ENCODE data around the gene SLC7A4. TPM values are rescaled to one million over a fixed set of nuclear protein-coding genes. Genes with fewer than 3 reads are reported as not detected.

The SLC7A4 gene
- total RNA-seq, 1 donor from 2014 or later: not detected

DNA sequence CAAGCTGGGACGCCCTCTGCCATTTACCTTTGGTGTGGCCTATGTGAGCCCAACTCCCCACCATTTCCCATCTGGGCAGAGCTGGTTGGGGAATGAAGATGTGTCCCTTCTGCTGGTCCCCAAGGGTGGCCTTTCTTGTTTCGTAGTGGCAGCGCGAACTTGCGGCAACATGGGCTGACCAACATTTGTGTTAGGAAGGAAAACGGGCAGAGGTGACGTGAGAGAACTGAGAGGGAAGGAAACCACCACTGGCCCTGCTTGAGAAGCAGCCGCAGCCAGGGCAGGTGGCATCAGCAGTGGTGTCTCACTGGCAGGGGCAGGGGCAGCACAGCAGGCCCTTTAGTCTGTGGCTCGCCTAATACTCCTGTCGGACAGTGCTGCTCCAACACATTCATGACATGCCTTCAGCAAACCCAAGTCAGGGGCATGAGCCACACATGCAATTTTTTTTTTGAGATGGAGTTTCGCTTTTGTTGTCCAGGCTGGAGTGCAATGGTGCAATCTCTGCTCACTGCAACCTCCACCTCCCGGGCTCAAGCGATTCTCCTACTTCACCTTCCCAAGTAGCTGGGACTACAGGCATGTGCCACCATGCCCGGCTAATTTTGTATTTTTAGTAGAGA, 43.3 kb upstream of the SLC7A4 start:
- H3K36me3 ChIP-seq: no peaks in the 10 kb centered on the region
- no peak overlapping the region for H3K9ac ChIP-seq
- no peaks in the 10 kb centered on the region for H3K27me3 ChIP-seq
- H3K27ac Mint-ChIP-seq: no peak overlapping the region
- H3K4me3 Mint-ChIP-seq: no peak overlapping the region
- no peak overlapping the region for H3K4me2 ChIP-seq
- no peak overlapping the region for H3K27ac ChIP-seq
- no peak overlapping the region for H3K4me3 ChIP-seq
- H4K20me1 ChIP-seq (ENCODE audit: low read depth): no peaks in the 10 kb centered on the region
- no peaks in the 10 kb centered on the region for H3F3A ChIP-seq (ENCODE audit: low read depth)
- TF ChIP-seq, protein P1, sequence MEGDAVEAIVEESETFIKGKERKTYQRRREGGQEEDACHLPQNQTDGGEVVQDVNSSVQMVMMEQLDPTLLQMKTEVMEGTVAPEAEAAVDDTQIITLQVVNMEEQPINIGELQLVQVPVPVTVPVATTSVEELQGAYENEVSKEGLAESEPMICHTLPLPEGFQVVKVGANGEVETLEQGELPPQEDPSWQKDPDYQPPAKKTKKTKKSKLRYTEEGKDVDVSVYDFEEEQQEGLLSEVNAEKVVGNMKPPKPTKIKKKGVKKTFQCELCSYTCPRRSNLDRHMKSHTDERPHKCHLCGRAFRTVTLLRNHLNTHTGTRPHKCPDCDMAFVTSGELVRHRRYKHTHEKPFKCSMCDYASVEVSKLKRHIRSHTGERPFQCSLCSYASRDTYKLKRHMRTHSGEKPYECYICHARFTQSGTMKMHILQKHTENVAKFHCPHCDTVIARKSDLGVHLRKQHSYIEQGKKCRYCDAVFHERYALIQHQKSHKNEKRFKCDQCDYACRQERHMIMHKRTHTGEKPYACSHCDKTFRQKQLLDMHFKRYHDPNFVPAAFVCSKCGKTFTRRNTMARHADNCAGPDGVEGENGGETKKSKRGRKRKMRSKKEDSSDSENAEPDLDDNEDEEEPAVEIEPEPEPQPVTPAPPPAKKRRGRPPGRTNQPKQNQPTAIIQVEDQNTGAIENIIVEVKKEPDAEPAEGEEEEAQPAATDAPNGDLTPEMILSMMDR (IDR thresholded peaks at IDR 0.05): no peak
- no peak for TF ChIP-seq EZH2 (IDR thresholded peaks at IDR 0.05)
- TF ChIP-seq EZH2phosphoT487 (IDR thresholded peaks at IDR 0.05): no peak
- no peaks in the 10 kb centered on the region for H3K79me2 ChIP-seq (ENCODE audit: low read depth)
- no peak for DNase-seq (ENCODE audit: low spot score)
- H3K4me1 ChIP-seq: no peaks in the 10 kb centered on the region
- peaks cover 8% of the 10 kb centered on the region for H3K4me1 Mint-ChIP-seq
- no peaks in the 10 kb centered on the region for H3K9me3 ChIP-seq (ENCODE audit: low read depth)
- no peak overlapping the region for H2AFZ ChIP-seq (replicated peaks)
- H3K36me3 Mint-ChIP-seq: no peaks in the 10 kb centered on the region
- H3K9me3 Mint-ChIP-seq: peaks cover 8% of the 10 kb centered on the region
- peaks cover 5% of the 10 kb centered on the region for H3K27me3 Mint-ChIP-seq (ENCODE audit: insufficient read depth, low read depth)

DNA sequence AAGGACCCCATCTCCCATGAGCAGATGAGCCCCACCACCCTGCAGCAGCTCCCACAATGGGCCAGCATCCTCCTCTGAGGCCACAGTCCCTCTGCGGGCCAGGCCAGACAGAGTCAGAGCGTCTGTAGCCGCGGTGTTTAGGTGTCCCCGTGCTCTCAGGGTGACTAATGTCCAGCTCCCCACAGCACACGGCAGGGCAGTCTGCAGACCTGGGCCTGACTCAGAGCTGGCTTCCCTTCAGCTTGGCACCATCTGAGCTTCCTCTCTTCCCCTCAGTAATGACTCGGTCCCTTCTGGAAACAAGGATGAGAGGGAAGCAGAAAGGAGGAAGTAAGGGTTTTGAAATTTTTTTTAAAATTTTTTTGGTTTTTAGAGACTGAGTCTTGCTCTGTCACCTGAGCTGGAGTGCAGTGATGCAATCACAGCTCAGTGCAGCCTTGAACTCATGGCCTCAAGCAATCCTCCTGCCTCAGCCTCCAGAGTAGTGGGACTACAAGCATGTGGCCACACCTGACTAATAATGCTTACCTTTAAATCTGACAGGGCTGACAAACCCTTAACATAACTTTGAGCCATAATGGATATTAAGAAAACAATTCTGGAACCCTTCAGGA, 41.8 kb upstream of the SLC7A4 start:
- no peak overlapping the region for H3K4me3 ChIP-seq

DNA sequence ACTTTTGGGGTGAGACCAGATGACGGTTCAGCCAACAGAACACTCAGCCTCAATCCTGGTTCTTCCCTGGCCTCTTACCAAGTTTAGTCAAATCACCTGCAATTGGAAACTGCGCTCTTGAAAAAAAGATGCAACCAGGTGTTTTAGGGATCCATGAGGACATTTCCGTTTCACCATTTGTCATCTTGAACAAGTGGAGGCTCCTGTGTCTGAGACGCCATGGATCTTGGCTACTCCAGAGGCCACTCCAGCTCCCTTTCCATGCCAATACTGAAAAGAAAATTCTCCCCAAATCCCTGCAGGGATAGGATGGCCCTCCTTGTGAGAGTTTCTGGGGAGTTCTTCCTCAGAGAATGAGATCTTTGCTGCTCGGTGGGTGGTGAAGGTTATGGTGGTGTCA, 41.1 kb upstream of the SLC7A4 start:
- Histone ChIP-seq H3K4me3 (no peak overlapping the region), H3K9me3 (ENCODE audit: low read depth) (no peaks in the 10 kb centered on the region), H3F3A (ENCODE audit: low read depth) (no peaks in the 10 kb centered on the region), H3K79me2 (ENCODE audit: low read depth) (no peaks in the 10 kb centered on the region), H3K36me3 (no peaks in the 10 kb centered on the region), H3K27ac (no peak overlapping the region), H3K27me3 (no peaks in the 10 kb centered on the region), H3K4me2 (no peak overlapping the region), H3K4me1 (no peaks in the 10 kb centered on the region), H3K9ac (no peak overlapping the region), H2AFZ (replicated peaks) (no peak overlapping the region), H4K20me1 (ENCODE audit: low read depth) (no peaks in the 10 kb centered on the region)
- Mint-ChIP-seq H3K27me3 (ENCODE audit: insufficient read depth, low read depth) (peaks cover 5% of the 10 kb centered on the region), H3K27ac (no peak overlapping the region), H3K36me3 (no peaks in the 10 kb centered on the region), H3K4me1 (peaks cover 2% of the 10 kb centered on the region), H3K4me3 (no peak overlapping the region), H3K9me3 (peaks cover 10% of the 10 kb centered on the region)
- TF ChIP-seq EZH2phosphoT487 (IDR thresholded peaks at IDR 0.05) (no peak), EZH2 (IDR thresholded peaks at IDR 0.05) (no peak)
- TF ChIP-seq, protein P1 (IDR thresholded peaks at IDR 0.05): no peak
- DNase-seq (ENCODE audit: low spot score): no peak

More for the DNA sequence above, 41.8 kb upstream of the SLC7A4 start:
- no peak overlapping the region for H3K27ac ChIP-seq
- peaks cover 10% of the 10 kb centered on the region for H3K9me3 Mint-ChIP-seq
- no peaks in the 10 kb centered on the region for H3K79me2 ChIP-seq (ENCODE audit: low read depth)
- no peak for DNase-seq (ENCODE audit: low spot score)
- no peak overlapping the region for H3K4me3 Mint-ChIP-seq
- H3K36me3 Mint-ChIP-seq: no peaks in the 10 kb centered on the region
- no peaks in the 10 kb centered on the region for H4K20me1 ChIP-seq (ENCODE audit: low read depth)
- H3K27ac Mint-ChIP-seq: no peak overlapping the region
- no peaks in the 10 kb centered on the region for H3K4me1 ChIP-seq
- H3K36me3 ChIP-seq: no peaks in the 10 kb centered on the region
- no peak overlapping the region for H3K9ac ChIP-seq
- H2AFZ ChIP-seq (replicated peaks): no peak overlapping the region
- no peaks in the 10 kb centered on the region for H3K9me3 ChIP-seq (ENCODE audit: low read depth)
- H3F3A ChIP-seq (ENCODE audit: low read depth): no peaks in the 10 kb centered on the region
- no peak overlapping the region for H3K4me2 ChIP-seq
- H3K4me1 Mint-ChIP-seq: peaks cover 8% of the 10 kb centered on the region
- peaks cover 5% of the 10 kb centered on the region for H3K27me3 Mint-ChIP-seq (ENCODE audit: insufficient read depth, low read depth)
- no peaks in the 10 kb centered on the region for H3K27me3 ChIP-seq
- TF ChIP-seq, protein P1 (IDR thresholded peaks at IDR 0.05): no peak
- TF ChIP-seq EZH2 (IDR thresholded peaks at IDR 0.05) (no peak), EZH2phosphoT487 (IDR thresholded peaks at IDR 0.05) (no peak)

Measured in neural progenitor cell (in vitro differentiated cells).